Pancreas (tissue), 10 donors: Measurements from ENCODE around the gene FBLIM1. TPM values are rescaled to one million over a fixed set of nuclear protein-coding genes. Genes with fewer than 3 reads are reported as not detected.

Experiments
- ATAC-seq, 4 donors: fragments of 200-7000 bp; cut with Tn5 transposase; one replicate each; pipeline versions ENCODE4 v1.8.0 to v1.9.1; 2020; ENCODE audit warnings: mild to moderate bottlenecking in 4 of 4, moderate library complexity in 4 of 4
- DNase-seq, 6 donors: peaks; one replicate each; pipeline ENCODE4 v3.0.0-alpha.2; 2020
- FAIRE-seq: peaks from 2 replicates; lab custom pipeline; 2012; peaks lifted over from hg19 to GRCh38; lab: Jason Lieb, UNC
- H3K27ac ChIP-seq, 4 donors: fragments of 200-600 bp; sonication (generic); 1 replicate in 3 of 4; 2 replicates in 1 of 4; pipeline versions ENCODE4 v1.5.0 to v1.8.0; 2020
- H3K27me3 ChIP-seq, 4 donors: fragments of 200-600 bp; one replicate each; pipeline ENCODE4 v1.8.0; 2021
- H3K36me3 ChIP-seq, 3 donors: fragments of 200-600 bp; sonication (generic) in 1 of 3; one replicate each; pipeline versions ENCODE4 v1.5.0 to v1.8.0; 2020 to 2021
- H3K4me1 ChIP-seq, 3 donors: fragments of 200-600 bp; one replicate each; pipeline ENCODE4 v1.8.0; 2021
- H3K4me3 ChIP-seq, 4 donors: fragments of 200-600 bp; sonication (generic) in 2 of 4; one replicate each; pipeline versions ENCODE4 v1.5.0 to v1.8.0; 2020 to 2021
- H3K9me3 ChIP-seq, 4 donors: fragments of 200-600 bp; one replicate each; pipeline ENCODE4 v1.8.0; 2021
- WGBS, 2 donors: extraction: QIAGEN DNeasy Blood & Tissue Kit; methylation state at CpG; one replicate each; pipeline ENCODE4 v1.1.7; 2013; 5-methylcytosine and 5-hydroxymethylcytosine counted together
- intact Hi-C, 3 donors: fragments of 100-400 bp; cut with DNase I; formaldehyde crosslinking; loops; one replicate each; pipeline versions ENCODE4 v1.11.1 to v1.14.2; 2022
- polyA plus RNA-seq, 2 donors: library from polyadenylated mRNA; stranded (reverse); fragments of 200-250 nt; gene quantifications; one replicate each; pipeline ENCODE4 v1.2.3, GENCODE V29; 2013
- total RNA-seq, 6 donors: library from RNA; stranded (reverse); fragmentation: NEBNext Ultra II Directional in 4 of 6; extraction: Animal tissue kit (Norgen Biotek cat#: 25700) in 4 of 6; gene quantifications; one replicate each; pipeline versions ENCODE4 v1.2.1 to v1.2.4, GENCODE V29; 2021 to 2023
- TF ChIP-seq, protein P1 (sequence below), 4 donors: fragments of 200-600 bp; sonication (generic) in 3 of 4; IDR thresholded peaks; one replicate each; pipeline versions ENCODE4 v1.5.0 to v1.8.0; 2021; ENCODE audit warnings: antibody characterized with exemption in 4 of 4
- donor health status: healthy with polysubstance abuse.
- donor health status: DM: no; HTN: no; CAD: no; lungs with moderate emphysema.
- donor health status: DM: no; HTN: no; CAD: no.
- donor health status: control.
- donor health status: control.
- donor health status: Bipolar disorder and iron deficiency.
- donor health status: DM: yes; HTN: yes; CAD: no.
- donor health status: DM: no; HTN: no; CAD: no.
- donor health status: DM: no; HTN: no; CAD: no.
- donor health status: DM: yes; HTN: yes; CAD: no.

The FBLIM1 gene
- total and polyA plus RNA-seq, 8 donors: 20.4 to 61.5 (median 29.4) TPM

DNA sequence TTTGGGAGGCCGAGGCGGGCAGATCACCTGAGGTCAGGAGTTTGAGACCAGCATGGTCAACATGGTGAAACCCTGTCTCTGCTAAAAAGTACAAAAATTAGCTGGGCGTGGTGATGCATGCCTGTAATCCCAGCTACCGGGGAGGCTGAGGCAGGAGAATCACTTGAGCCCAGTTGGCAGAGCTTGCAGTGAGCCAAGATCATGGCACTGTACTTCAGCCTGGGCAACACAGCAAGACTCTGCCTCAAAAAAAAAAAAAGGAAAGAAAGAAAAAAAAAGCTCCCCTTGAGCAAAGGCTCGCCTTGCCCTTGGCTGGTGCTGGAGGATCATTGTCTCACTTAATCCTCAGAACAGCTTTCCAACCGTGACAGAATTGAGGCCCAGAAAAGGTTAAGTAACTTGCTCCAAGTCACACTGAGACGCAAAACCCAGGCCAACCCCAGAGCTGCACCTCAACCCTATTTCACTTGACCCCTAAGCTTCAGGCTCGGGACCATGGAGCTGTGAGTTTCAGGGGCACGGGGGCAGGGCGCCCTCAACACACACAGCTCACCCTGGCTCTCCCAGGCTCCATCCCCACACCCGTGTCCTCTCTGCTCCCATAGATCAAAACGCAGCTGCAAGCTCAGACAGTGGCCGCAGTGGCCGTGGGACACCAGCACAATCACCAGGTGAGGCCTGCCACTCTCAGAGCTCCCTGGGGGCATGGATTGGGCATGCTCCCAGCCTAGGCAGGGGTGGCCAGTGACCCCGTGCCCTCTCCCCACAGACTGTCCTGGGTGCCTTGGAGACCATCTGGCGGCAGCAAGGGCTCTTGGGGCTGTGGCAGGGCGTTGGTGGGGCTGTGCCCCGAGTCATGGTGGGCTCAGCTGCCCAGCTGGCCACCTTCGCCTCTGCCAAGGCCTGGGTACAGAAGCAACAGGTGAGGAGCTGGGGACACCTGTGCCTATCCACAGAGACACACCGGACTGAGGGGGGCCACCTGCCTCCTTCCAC is 21.0 kb upstream of the FBLIM1 start:
- FAIRE-seq: no peak
- peak in 1 of 6 donors; percentile 35 for DNase-seq
- Histone ChIP-seq H3K9me3 (no peaks in the 10 kb centered on the region), H3K4me3 (peak overlapping the region in 1 of 4 donors; percentile 12), H3K36me3 (peaks cover 0 to 8% (median 2%) of the 10 kb centered on the region in 3 donors), H3K4me1 (peaks cover 32 to 37% (median 37%) of the 10 kb centered on the region in 3 donors), H3K27ac (peak overlapping the region; percentile 79 to 97 (median 84)), H3K27me3 (no peaks in the 10 kb centered on the region)
- intact Hi-C loops: loop anchor here in 1 of 3 donors (10.0 kb wide), 1 partner anchor 143 kb away; no protein-coding TSS in a partner anchor
- WGBS, 2 donors: 50 to 54% methylated on average over 20 of the region's 20 CpGs
- TF ChIP-seq, protein P1, sequence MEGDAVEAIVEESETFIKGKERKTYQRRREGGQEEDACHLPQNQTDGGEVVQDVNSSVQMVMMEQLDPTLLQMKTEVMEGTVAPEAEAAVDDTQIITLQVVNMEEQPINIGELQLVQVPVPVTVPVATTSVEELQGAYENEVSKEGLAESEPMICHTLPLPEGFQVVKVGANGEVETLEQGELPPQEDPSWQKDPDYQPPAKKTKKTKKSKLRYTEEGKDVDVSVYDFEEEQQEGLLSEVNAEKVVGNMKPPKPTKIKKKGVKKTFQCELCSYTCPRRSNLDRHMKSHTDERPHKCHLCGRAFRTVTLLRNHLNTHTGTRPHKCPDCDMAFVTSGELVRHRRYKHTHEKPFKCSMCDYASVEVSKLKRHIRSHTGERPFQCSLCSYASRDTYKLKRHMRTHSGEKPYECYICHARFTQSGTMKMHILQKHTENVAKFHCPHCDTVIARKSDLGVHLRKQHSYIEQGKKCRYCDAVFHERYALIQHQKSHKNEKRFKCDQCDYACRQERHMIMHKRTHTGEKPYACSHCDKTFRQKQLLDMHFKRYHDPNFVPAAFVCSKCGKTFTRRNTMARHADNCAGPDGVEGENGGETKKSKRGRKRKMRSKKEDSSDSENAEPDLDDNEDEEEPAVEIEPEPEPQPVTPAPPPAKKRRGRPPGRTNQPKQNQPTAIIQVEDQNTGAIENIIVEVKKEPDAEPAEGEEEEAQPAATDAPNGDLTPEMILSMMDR (IDR thresholded peaks at IDR 0.05): no peak
- ATAC-seq: no peak

DNA sequence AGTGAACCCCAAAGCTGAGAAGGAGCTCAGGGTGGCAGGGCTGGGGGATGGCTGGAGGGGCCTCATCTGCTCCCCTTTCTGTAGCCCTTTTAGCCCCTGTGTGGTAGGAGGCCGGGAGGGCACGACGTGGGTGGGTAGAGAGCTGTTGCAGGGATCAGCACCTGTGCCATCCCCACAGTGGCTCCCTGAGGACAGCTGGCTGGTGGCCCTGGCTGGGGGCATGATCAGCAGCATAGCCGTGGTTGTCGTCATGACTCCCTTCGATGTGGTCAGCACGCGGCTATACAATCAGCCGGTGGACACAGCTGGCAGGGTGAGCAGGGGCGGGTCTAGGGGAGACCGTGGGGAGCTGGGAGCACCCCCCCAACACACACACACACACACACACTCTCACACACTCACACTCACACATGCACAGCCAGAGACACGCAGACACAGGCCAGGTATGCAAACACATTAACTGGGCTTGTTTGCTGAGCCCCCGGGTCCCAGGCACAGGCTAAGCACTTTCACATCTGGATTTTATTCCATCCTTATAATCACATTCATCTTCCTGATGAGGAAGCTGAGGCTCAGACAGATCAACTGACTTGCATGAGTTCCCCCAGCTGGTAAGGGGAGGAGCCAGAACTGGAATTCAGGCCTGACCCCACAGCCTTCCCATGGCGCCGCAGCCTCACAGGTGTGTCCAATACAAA is 20.0 kb upstream of the FBLIM1 start:
- Histone ChIP-seq H3K9me3 (no peaks in the 10 kb centered on the region), H3K36me3 (peaks cover 0 to 5% (median 0%) of the 10 kb centered on the region in 3 donors), H3K4me1 (peaks cover 32 to 37% (median 37%) of the 10 kb centered on the region in 3 donors), H3K4me3 (no peak overlapping the region), H3K27ac (peak overlapping the region in 1 of 4 donors; percentile 79), H3K27me3 (no peaks in the 10 kb centered on the region)
- DNase-seq: peak in 3 of 6 donors; percentile 63 to 81 (median 68)
- FAIRE-seq: no peak
- 53% methylated on average over 14 to 15 of the region's 15 CpGs for WGBS, 2 donors
- TF ChIP-seq, protein P1 (IDR thresholded peaks at IDR 0.05): no peak
- ATAC-seq: no peak
- intact Hi-C loops: loop anchor here in 1 of 3 donors (10.0 kb wide), 1 partner anchor 144 kb away; no protein-coding TSS in a partner anchor

DNA sequence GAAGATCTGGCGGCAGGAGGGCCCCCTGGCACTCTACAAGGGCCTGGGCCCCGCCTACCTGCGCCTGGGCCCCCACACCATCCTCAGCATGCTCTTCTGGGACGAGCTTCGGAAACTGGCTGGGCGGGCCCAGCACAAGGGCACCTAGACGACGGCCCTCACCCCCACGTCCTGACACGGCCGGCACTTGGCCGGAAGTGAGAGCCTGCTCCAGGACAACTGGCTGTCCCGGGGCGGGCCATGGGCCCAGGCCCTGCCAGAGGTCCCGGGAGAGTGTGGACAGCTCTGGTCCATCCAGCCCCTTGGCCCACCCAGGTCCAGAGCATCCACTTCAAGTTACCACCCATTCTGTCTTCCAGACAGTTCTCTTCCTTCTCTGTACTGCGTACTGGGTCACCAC is 19.3 kb upstream of the FBLIM1 start:
- Histone ChIP-seq H3K4me1 (peaks cover 32 to 37% (median 37%) of the 10 kb centered on the region in 3 donors), H3K4me3 (no peak overlapping the region), H3K36me3 (no peaks in the 10 kb centered on the region), H3K27me3 (no peaks in the 10 kb centered on the region), H3K27ac (no peak overlapping the region), H3K9me3 (no peaks in the 10 kb centered on the region)
- no peak for FAIRE-seq
- TF ChIP-seq, protein P1 (IDR thresholded peaks at IDR 0.05): no peak
- 87 to 90% methylated on average over 16 of the region's 16 CpGs for WGBS, 2 donors
- no peak for ATAC-seq
- DNase-seq: no peak
- intact Hi-C loops: loop anchor here in 1 of 3 donors (10.0 kb wide), 1 partner anchor 144 kb away; no protein-coding TSS in a partner anchor

DNA sequence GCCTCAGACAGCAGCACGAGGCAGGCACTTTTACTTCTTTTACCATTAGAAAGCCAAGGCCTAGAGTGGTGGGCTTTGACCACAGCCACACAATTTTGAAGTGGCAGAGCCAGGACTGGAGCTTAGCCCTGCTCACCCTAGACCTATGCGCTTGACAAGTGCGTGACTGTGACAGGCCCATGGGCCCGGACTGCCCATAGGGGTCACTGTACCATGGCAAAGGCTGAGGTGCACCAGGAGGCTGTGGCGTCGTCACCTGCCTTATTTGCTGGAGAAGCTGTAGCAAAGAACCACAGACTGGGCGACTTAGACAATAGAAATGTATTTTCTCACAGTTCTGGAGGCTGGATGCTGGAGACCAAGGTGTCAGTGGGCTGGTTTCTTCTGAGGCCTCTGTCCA is 18.9 kb upstream of the FBLIM1 start:
- 83 to 88% methylated on average over 7 of the region's 7 CpGs for WGBS, 2 donors
- peaks cover 31 to 35% (median 32%) of the 10 kb centered on the region in 3 donors for H3K4me1 ChIP-seq
- DNase-seq (no peak), FAIRE-seq (no peak), ATAC-seq (no peak)
- no peaks in the 10 kb centered on the region for H3K9me3 ChIP-seq
- H3K27ac ChIP-seq: no peak overlapping the region
- no peaks in the 10 kb centered on the region for H3K36me3 ChIP-seq
- TF ChIP-seq, protein P1 (IDR thresholded peaks at IDR 0.05): no peak
- H3K4me3 ChIP-seq: no peak overlapping the region
- intact Hi-C loops: loop anchor here in 2 of 3 donors (5.0 to 10.0 kb wide), 2 partner anchors 142 to 145 kb away; no protein-coding TSS in a partner anchor
- no peaks in the 10 kb centered on the region for H3K27me3 ChIP-seq
